Neural progenitor cell (in vitro differentiated cells): ENCODE measurements around the gene MDH1B.

Experiments used
- CTCF ChIP-seq: fragments of 200-600 bp; sonication (generic); IDR thresholded peaks from 2 replicates; pipeline ENCODE4 v1.5.1; 2017; ENCODE audit warnings: antibody characterized with exemption, mild to moderate bottlenecking
- EZH2 ChIP-seq: fragments of 200-600 bp; sonication (generic); IDR thresholded peaks from 2 replicates; pipeline ENCODE4 v1.6.1; 2017; ENCODE audit warnings: antibody characterized with exemption, mild to moderate bottlenecking, moderate library complexity
- EZH2phosphoT487 ChIP-seq: fragments of 200-600 bp; sonication (generic); IDR thresholded peaks from 2 replicates; pipeline ENCODE4 v1.6.1; 2017; ENCODE audit warnings: antibody characterized with exemption

- TF ChIP-seq CTCF (no peak), EZH2 (no peak), EZH2phosphoT487 (no peak)
These were observed 28.2 kb downstream of the MDH1B start for GRCh38 chr2:206736935-206737334.
